ENCODE data around the gene IFI27. TPM values are rescaled to one million over a fixed set of nuclear protein-coding genes. Genes with fewer than 3 reads are reported as not detected.

IFI27 gene
- total RNA-seq, 1 donor, result 80.7 TPM

- H3K79me2 ChIP-seq (ENCODE audit: insufficient read depth, low read length), result no peaks in the 10 kb centered on the region
- no peak for DNase-seq (ENCODE audit: insufficient read length, low spot score, missing footprints)
- H3K27me3 ChIP-seq (ENCODE audit: insufficient read depth, low read length), result peaks cover 17% of the 10 kb centered on the region
- H3K27ac ChIP-seq (ENCODE audit: low read depth, low read length), result no peak overlapping the region
- TF ChIP-seq, protein P1, sequence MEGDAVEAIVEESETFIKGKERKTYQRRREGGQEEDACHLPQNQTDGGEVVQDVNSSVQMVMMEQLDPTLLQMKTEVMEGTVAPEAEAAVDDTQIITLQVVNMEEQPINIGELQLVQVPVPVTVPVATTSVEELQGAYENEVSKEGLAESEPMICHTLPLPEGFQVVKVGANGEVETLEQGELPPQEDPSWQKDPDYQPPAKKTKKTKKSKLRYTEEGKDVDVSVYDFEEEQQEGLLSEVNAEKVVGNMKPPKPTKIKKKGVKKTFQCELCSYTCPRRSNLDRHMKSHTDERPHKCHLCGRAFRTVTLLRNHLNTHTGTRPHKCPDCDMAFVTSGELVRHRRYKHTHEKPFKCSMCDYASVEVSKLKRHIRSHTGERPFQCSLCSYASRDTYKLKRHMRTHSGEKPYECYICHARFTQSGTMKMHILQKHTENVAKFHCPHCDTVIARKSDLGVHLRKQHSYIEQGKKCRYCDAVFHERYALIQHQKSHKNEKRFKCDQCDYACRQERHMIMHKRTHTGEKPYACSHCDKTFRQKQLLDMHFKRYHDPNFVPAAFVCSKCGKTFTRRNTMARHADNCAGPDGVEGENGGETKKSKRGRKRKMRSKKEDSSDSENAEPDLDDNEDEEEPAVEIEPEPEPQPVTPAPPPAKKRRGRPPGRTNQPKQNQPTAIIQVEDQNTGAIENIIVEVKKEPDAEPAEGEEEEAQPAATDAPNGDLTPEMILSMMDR (IDR thresholded peaks at IDR 0.05; ENCODE audit: extremely low read depth, low read depth, low read length), result no peak
- H3K36me3 ChIP-seq (ENCODE audit: insufficient read depth, low read length), result no peaks in the 10 kb centered on the region
- H3K4me3 ChIP-seq (ENCODE audit: insufficient read depth, low read length), result no peak overlapping the region
- peaks cover 30% of the 10 kb centered on the region for H3K4me1 ChIP-seq (ENCODE audit: insufficient read depth, low read length)
- H2AFZ ChIP-seq (ENCODE audit: low read length), result no peak overlapping the region
- no peaks in the 10 kb centered on the region for H4K20me1 ChIP-seq (ENCODE audit: insufficient read depth, low read length)
- peaks cover 5% of the 10 kb centered on the region for H3K9me3 ChIP-seq (ENCODE audit: low read depth, low read length)
- H3K4me2 ChIP-seq (ENCODE audit: insufficient read depth, low read length), result no peak overlapping the region
These were observed 6.2 kb downstream of the IFI27 start for GRCh38 chr14:94116701-94117100.

- no peak overlapping the region for H3K27ac ChIP-seq (ENCODE audit: low read depth, low read length)
- DNase-seq (ENCODE audit: insufficient read length, low spot score, missing footprints), result no peak
- H3K4me1 ChIP-seq (ENCODE audit: insufficient read depth, low read length), result peaks cover 39% of the 10 kb centered on the region
- TF ChIP-seq, protein P1 (IDR thresholded peaks at IDR 0.05; ENCODE audit: extremely low read depth, low read depth, low read length), result no peak
- H4K20me1 ChIP-seq (ENCODE audit: insufficient read depth, low read length), result no peaks in the 10 kb centered on the region
- no peaks in the 10 kb centered on the region for H3K36me3 ChIP-seq (ENCODE audit: insufficient read depth, low read length)
- H3K9me3 ChIP-seq (ENCODE audit: low read depth, low read length), result peaks cover 5% of the 10 kb centered on the region
- no peak overlapping the region for H3K4me2 ChIP-seq (ENCODE audit: insufficient read depth, low read length)
- no peak overlapping the region for H2AFZ ChIP-seq (ENCODE audit: low read length)
- peaks cover 17% of the 10 kb centered on the region for H3K27me3 ChIP-seq (ENCODE audit: insufficient read depth, low read length)
- no peak overlapping the region for H3K4me3 ChIP-seq (ENCODE audit: insufficient read depth, low read length)
- H3K79me2 ChIP-seq (ENCODE audit: insufficient read depth, low read length), result no peaks in the 10 kb centered on the region
These were observed 7.3 kb downstream of the IFI27 start for GRCh38 chr14:94117856-94118255.

DNA sequence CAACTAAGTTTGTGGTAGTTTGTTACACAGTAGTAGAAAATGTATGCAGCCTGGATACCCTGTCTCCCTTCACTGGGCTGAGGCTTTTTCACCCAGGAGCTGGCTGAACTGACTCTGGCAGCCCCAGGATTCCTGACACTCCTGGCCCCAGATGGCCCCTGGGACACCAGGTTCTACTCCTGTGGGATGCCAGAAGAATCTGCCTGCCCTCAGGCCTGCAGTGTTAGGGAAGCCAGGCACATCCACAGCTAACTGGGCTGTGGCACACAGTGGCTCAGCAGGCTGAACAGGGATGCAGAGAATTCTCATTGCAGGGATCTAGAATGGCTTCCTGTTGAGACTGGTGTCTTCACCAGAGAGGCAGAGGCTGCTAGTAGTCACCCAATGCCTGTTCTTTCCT, 8.5 kb downstream of the IFI27 start:
- Histone ChIP-seq H3K27me3 (ENCODE audit: insufficient read depth, low read length) (peaks cover 17% of the 10 kb centered on the region), H3K36me3 (ENCODE audit: insufficient read depth, low read length) (no peaks in the 10 kb centered on the region), H3K4me1 (ENCODE audit: insufficient read depth, low read length) (peaks cover 31% of the 10 kb centered on the region), H3K27ac (ENCODE audit: low read depth, low read length) (no peak overlapping the region), H4K20me1 (ENCODE audit: insufficient read depth, low read length) (no peaks in the 10 kb centered on the region), H3K9me3 (ENCODE audit: low read depth, low read length) (peaks cover 5% of the 10 kb centered on the region), H3K79me2 (ENCODE audit: insufficient read depth, low read length) (no peaks in the 10 kb centered on the region), H2AFZ (ENCODE audit: low read length) (no peak overlapping the region), H3K4me3 (ENCODE audit: insufficient read depth, low read length) (no peak overlapping the region), H3K4me2 (ENCODE audit: insufficient read depth, low read length) (no peak overlapping the region)
- DNase-seq (ENCODE audit: insufficient read length, low spot score, missing footprints), result no peak
- TF ChIP-seq, protein P1 (IDR thresholded peaks at IDR 0.05; ENCODE audit: extremely low read depth, low read depth, low read length), result no peak

DNA sequence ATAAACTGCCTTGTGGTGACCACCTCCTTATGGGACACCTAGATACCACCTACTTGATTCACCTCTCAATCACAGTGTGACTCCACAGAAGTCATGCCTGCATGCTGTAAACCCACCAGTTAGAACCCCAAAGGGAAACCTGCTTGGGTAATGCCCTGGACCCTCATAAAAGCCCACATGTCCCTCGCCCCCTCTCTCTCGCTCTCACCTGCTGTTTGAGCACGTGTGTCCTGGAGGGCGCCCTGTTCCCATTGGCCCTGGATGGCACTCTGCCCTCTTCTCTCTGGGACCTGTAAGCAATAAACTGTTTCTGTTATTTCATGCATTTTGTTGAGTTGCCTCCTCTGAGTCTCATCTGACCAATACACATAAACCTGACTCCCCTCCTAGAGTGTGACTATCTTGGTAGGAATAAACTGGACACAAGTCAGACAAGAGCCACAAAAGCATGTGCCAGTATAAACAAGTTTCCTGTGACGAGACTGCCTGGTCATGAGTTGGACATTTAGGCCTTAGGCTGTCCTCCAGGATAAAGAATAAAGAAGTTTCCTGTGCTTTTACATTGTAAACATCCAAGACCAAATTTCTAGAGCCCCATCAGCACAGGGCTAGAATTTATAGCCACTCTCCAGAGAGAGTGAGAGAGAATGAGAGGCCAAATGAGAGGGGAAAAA, 10.3 kb downstream of the IFI27 start:
- H2AFZ ChIP-seq (ENCODE audit: low read length), result peak overlapping the region; percentile 50
- no peak overlapping the region for H3K4me3 ChIP-seq (ENCODE audit: insufficient read depth, low read length)
- no peaks in the 10 kb centered on the region for H4K20me1 ChIP-seq (ENCODE audit: insufficient read depth, low read length)
- peaks cover 5% of the 10 kb centered on the region for H3K9me3 ChIP-seq (ENCODE audit: low read depth, low read length)
- H3K27ac ChIP-seq (ENCODE audit: low read depth, low read length), result peak overlapping the region; percentile 89
- TF ChIP-seq, protein P1 (IDR thresholded peaks at IDR 0.05; ENCODE audit: extremely low read depth, low read depth, low read length), result no peak
- H3K27me3 ChIP-seq (ENCODE audit: insufficient read depth, low read length), result peaks cover 13% of the 10 kb centered on the region
- H3K4me1 ChIP-seq (ENCODE audit: insufficient read depth, low read length), result peaks cover 20% of the 10 kb centered on the region
- peak overlapping the region; percentile 60 for H3K4me2 ChIP-seq (ENCODE audit: insufficient read depth, low read length)
- peak; percentile 79 for DNase-seq (ENCODE audit: insufficient read length, low spot score, missing footprints)
- no peaks in the 10 kb centered on the region for H3K36me3 ChIP-seq (ENCODE audit: insufficient read depth, low read length)
- no peaks in the 10 kb centered on the region for H3K79me2 ChIP-seq (ENCODE audit: insufficient read depth, low read length)
